Panc1 (cell line): ENCODE data around the gene ABCB4. TPM values are rescaled to one million over a fixed set of nuclear protein-coding genes. Genes with fewer than 3 reads are reported as not detected.

Experiments
- ATAC-seq: fragments of 200-7000 bp; cut with Tn5 transposase; 2 replicates; pipeline ENCODE4 v1.9.1; 2020; ENCODE audit warnings: mild to moderate bottlenecking, moderate library complexity
- BruUV-seq: library from RNA; stranded (reverse); fragments of 400-500 nt; replicated peaks from 2 replicates; lab custom pipeline; 2021; lab: Mats Ljungman, UMichigan
- CTCF ChIA-PET: fragments of 300-600 bp; sonication (Branson Sonifier 250); formaldehyde crosslinking; loops from one replicate; lab custom pipeline; 2022; ENCODE audit warnings: antibody characterized with exemption; lab: Charles Lee
- POLR2A ChIA-PET: fragments of 300-600 bp; sonication (Branson Sonifier 250); formaldehyde crosslinking; loops from one replicate; lab custom pipeline; 2022; ENCODE audit warnings: antibody characterized with exemption; lab: Charles Lee
- DNase-seq: peaks from one replicate; pipeline ENCODE4 v3.0.0-alpha.2; 2010; ENCODE audit warnings: low read depth, low spot score
- H3K27ac ChIP-seq: 2 replicates; pipeline ENCODE4 v1.5.1; 2011; ENCODE audit warnings: mild to moderate bottlenecking, low read length, inconsistent platforms
- H3K27me3 ChIP-seq: fragments of 200-500 bp; sonication (Bioruptor generic); 2 replicates; pipeline ENCODE4 v1.6.0; 2014; ENCODE audit warnings: low read length, inconsistent platforms; ENCODE audit not compliant: control insufficient read depth, insufficient read depth
- H3K36me3 ChIP-seq: fragments of 200-500 bp; sonication (Bioruptor generic); 2 replicates; pipeline ENCODE4 v1.5.1; 2014; ENCODE audit warnings: inconsistent platforms, mild to moderate bottlenecking, low read length, moderate library complexity; ENCODE audit not compliant: control insufficient read depth, insufficient read depth
- H3K4me1 ChIP-seq: 2 replicates; pipeline ENCODE4 v1.5.1; 2011; ENCODE audit warnings: inconsistent platforms, mild to moderate bottlenecking, low read length, moderate library complexity; ENCODE audit not compliant: control insufficient read depth, insufficient read depth
- H3K4me3 ChIP-seq, 2 experiments: 2 replicates each; pipeline ENCODE4 v1.5.1; 2011 to 2012; ENCODE audit warnings: low read depth in 2 of 2, low read length in 2 of 2, mild to moderate bottlenecking in 2 of 2, inconsistent platforms in 1 of 2, moderate library complexity in 1 of 2
- H3K9me3 ChIP-seq: fragments of 200-500 bp; sonication (Bioruptor generic); 2 replicates; pipeline ENCODE4 v1.5.1; 2014; ENCODE audit warnings: low read depth, mild to moderate bottlenecking, inconsistent platforms, low read length, moderate library complexity; ENCODE audit not compliant: control insufficient read depth, insufficient read depth
- POLR2AphosphoS5 ChIP-seq: IDR thresholded peaks from 2 replicates; pipeline ENCODE4 v1.6.1; 2012; ENCODE audit warnings: mild to moderate bottlenecking, low read depth, low read length, moderate library complexity
- SIN3A ChIP-seq: IDR thresholded peaks from 2 replicates; pipeline ENCODE4 v1.6.1; 2012; ENCODE audit warnings: low read depth, mild to moderate bottlenecking, low read length, moderate library complexity, borderline replicate concordance; ENCODE audit not compliant: insufficient read depth
- TCF7L2 ChIP-seq: IDR thresholded peaks from 2 replicates; pipeline ENCODE4 v1.6.1; 2011; ENCODE audit warnings: mild to moderate bottlenecking, low read depth, low read length, inconsistent platforms
- in situ Hi-C: cut with HindIII; loops from 2 replicates; pipeline ENCODE4 v1.10.0; 2016; ENCODE audit warnings: low sequenced_read_pairs, low pct_unique_long_range_greater_than_20kb
- intact Hi-C: fragments of 100-400 bp; cut with micrococcal nuclease; formaldehyde crosslinking; loops from one replicate; pipeline ENCODE4 v1.10.0; 2022; ENCODE audit not compliant: unreplicated experiment
- total RNA-seq: library from RNA; stranded (reverse); gene quantifications from one replicate; pipeline ENCODE4 v1.2.1, GENCODE V29; 2021; ENCODE audit not compliant: unreplicated experiment
- TF ChIP-seq, protein P1 (sequence below): fragments of 450-650 bp; IDR thresholded peaks from 2 replicates; pipeline ENCODE4 v1.5.1; 2017; ENCODE audit warnings: mild to moderate bottlenecking
- TF ChIP-seq, protein P2 (sequence below), 2 experiments: IDR thresholded peaks; 2 replicates each; pipeline ENCODE4 v1.6.1; 2011 to 2012; ENCODE audit warnings: low read depth in 2 of 2, control low read depth in 1 of 2, low read length in 1 of 2, mild to moderate bottlenecking in 1 of 2, moderate library complexity in 1 of 2; ENCODE audit not compliant: insufficient read depth in 1 of 2

Gene ABCB4
- total RNA-seq, 1 experiment from 2014 or later = 0.18 TPM

DNA sequence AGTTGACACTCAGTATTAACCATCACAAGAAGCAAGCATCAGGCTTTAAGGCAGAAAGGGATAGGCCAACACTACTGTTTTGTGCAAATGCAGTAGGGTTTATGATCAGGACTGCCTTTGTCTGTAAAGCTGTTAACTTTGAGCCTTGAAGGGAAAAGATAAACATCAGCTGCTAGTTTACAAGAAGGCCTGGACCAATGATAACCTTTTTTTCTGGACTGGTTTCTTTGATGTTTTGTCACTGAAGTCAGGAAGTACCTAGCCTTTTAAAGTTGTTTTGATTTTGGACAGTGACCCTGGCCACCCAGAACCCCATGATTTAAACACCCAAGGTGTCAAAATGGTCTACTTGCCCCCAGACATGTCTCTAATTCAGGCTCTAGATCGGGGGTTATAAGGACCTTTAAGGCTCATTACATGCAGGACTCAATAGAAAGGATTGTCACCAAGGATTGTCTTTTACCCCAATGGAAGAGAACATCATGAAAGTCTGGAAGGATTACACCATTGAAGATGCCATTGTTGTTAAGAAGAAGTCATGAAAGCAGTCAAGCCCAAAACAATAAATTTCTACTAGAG is 79.9 kb downstream of the ABCB4 start:
- in situ Hi-C loops (no loop called here), intact Hi-C loops (no loop called here)
- Histone ChIP-seq H3K9me3 (no peaks in the 10 kb centered on the region), H3K4me1 (no peaks in the 10 kb centered on the region), H3K27me3 (no peaks in the 10 kb centered on the region), H3K27ac (no peak overlapping the region), H3K36me3 (no peaks in the 10 kb centered on the region), H3K4me3 (no peak overlapping the region)
- TF ChIP-seq, protein P1, sequence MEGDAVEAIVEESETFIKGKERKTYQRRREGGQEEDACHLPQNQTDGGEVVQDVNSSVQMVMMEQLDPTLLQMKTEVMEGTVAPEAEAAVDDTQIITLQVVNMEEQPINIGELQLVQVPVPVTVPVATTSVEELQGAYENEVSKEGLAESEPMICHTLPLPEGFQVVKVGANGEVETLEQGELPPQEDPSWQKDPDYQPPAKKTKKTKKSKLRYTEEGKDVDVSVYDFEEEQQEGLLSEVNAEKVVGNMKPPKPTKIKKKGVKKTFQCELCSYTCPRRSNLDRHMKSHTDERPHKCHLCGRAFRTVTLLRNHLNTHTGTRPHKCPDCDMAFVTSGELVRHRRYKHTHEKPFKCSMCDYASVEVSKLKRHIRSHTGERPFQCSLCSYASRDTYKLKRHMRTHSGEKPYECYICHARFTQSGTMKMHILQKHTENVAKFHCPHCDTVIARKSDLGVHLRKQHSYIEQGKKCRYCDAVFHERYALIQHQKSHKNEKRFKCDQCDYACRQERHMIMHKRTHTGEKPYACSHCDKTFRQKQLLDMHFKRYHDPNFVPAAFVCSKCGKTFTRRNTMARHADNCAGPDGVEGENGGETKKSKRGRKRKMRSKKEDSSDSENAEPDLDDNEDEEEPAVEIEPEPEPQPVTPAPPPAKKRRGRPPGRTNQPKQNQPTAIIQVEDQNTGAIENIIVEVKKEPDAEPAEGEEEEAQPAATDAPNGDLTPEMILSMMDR = no peak
- TF ChIP-seq, protein P2, sequence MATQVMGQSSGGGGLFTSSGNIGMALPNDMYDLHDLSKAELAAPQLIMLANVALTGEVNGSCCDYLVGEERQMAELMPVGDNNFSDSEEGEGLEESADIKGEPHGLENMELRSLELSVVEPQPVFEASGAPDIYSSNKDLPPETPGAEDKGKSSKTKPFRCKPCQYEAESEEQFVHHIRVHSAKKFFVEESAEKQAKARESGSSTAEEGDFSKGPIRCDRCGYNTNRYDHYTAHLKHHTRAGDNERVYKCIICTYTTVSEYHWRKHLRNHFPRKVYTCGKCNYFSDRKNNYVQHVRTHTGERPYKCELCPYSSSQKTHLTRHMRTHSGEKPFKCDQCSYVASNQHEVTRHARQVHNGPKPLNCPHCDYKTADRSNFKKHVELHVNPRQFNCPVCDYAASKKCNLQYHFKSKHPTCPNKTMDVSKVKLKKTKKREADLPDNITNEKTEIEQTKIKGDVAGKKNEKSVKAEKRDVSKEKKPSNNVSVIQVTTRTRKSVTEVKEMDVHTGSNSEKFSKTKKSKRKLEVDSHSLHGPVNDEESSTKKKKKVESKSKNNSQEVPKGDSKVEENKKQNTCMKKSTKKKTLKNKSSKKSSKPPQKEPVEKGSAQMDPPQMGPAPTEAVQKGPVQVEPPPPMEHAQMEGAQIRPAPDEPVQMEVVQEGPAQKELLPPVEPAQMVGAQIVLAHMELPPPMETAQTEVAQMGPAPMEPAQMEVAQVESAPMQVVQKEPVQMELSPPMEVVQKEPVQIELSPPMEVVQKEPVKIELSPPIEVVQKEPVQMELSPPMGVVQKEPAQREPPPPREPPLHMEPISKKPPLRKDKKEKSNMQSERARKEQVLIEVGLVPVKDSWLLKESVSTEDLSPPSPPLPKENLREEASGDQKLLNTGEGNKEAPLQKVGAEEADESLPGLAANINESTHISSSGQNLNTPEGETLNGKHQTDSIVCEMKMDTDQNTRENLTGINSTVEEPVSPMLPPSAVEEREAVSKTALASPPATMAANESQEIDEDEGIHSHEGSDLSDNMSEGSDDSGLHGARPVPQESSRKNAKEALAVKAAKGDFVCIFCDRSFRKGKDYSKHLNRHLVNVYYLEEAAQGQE (IDR thresholded peaks at IDR 0.05; ENCODE audit: insufficient read depth in 1 of 2, low read depth in 2 of 2, low read length in 1 of 2) = no peak
- TF ChIP-seq TCF7L2 = no peak
- TF ChIP-seq SIN3A = no peak
- no peak for TF ChIP-seq POLR2AphosphoS5
- no peak for ATAC-seq
- DNase-seq = no peak
- CTCF ChIA-PET = no interaction called here
- POLR2A ChIA-PET = no interaction called here
- no TSS peak for BruUV-seq

DNA sequence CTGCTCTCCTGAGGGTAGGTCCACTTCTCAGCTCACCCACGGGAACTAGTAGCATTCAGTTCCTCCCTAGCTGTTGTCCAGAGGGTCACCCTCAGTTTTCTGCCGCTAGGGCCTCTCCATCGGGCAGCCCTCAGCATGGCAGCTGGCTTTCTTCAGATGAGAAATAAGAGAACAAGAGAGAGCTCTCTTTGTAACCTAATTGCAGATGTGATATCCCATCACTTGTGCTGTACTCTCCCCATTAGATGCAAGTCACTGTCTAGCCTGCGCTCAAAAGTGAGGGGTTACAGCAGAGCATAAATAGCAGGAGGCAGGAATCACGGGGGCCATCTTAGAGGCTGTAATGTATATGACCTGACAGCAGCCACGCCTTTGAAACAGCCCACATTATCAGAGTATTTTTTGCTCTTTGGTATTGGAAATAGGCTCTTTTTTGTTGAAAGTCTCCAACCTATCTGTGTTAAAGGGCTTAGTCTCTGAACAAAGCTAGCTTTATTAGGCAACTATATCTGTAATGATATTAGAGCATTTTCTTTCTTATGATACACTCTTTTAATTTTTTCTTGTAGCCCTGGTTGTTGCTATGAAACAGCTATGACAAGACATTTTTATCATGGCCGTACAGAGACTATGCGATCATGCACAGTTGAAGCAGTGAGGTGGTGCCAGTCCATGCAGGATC is 84.3 kb downstream of the ABCB4 start:
- DNase-seq = no peak
- H3K4me1 ChIP-seq = no peaks in the 10 kb centered on the region
- intact Hi-C loops = no loop called here
- POLR2A ChIA-PET = no interaction called here
- H3K27ac ChIP-seq = no peak overlapping the region
- in situ Hi-C loops = no loop called here
- H3K27me3 ChIP-seq = no peaks in the 10 kb centered on the region
- H3K9me3 ChIP-seq = no peaks in the 10 kb centered on the region
- BruUV-seq = no TSS peak
- no peak overlapping the region for H3K4me3 ChIP-seq
- CTCF ChIA-PET = no interaction called here
- no peak for ATAC-seq
- TF ChIP-seq TCF7L2 = no peak
- H3K36me3 ChIP-seq = no peaks in the 10 kb centered on the region

DNA sequence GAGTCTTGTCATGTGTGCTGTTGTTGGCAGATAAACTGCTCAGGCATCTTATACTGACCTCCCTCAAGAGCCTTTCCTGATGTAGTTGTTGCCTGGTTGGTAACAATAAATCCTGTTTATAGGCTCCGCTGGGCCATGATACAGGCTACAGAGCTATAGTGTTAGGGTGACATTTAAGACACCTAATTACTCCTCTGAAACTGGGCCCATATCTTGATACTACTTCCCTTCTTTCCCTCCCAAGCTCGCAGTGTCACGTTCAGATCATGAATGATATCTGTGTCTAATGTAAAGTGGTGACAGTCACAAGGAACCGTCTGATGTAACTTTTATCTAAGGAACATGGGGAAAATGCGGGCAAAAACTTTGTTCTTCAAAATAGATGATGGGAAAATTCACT is 94.6 kb downstream of the ABCB4 start:
- intact Hi-C loops = no loop called here

More for the DNA sequence above, 94.6 kb downstream of the ABCB4 start:
- Histone ChIP-seq H3K27me3 (no peaks in the 10 kb centered on the region), H3K36me3 (no peaks in the 10 kb centered on the region), H3K4me3 (no peak overlapping the region), H3K4me1 (no peaks in the 10 kb centered on the region; the same call in 1 of the 2 replicates), H3K9me3 (no peaks in the 10 kb centered on the region), H3K27ac (no peak overlapping the region)
- ATAC-seq = no peak
- in situ Hi-C loops = no loop called here
- ChIA-PET CTCF (no interaction called here), POLR2A (no interaction called here)
- TF ChIP-seq, protein P2 (IDR thresholded peaks at IDR 0.05; ENCODE audit: insufficient read depth in 1 of 2, low read depth in 2 of 2, low read length in 1 of 2) = no peak
- TF ChIP-seq, protein P1 = no peak
- TF ChIP-seq TCF7L2 (no peak), POLR2AphosphoS5 (no peak), SIN3A (no peak)
- BruUV-seq = no TSS peak
- DNase-seq = no peak
